SK-N-SH treated with all-trans-retinoic acid at 6 μM for 48 hours (cell line): ENCODE measurements around the gene ZDHHC17.

Experiments used
- ATAC-seq: fragments of 200-7000 bp; cut with Tn5 transposase; 3 replicates; pipeline ENCODE4 v1.9.1; 2020; ENCODE audit warnings: mild to moderate bottlenecking, moderate library complexity
- ARNTL ChIP-seq: fragments of 450-650 bp; formaldehyde crosslinking; IDR thresholded peaks from 2 replicates; pipeline ENCODE4 v1.5.0; 2020; ENCODE audit warnings: low read depth, mild to moderate bottlenecking, moderate library complexity, borderline replicate concordance
- CREB5 ChIP-seq: fragments of 250-450 bp; sonication (Bioruptor Pico); IDR thresholded peaks from 2 replicates; pipeline ENCODE4 v1.5.1; 2020; ENCODE audit warnings: low read depth, mild to moderate bottlenecking, moderate library complexity
- CSDC2 ChIP-seq: fragments of 250-450 bp; sonication (Bioruptor Pico); IDR thresholded peaks from 2 replicates; pipeline ENCODE4 v1.5.0; 2020; ENCODE audit warnings: mild to moderate bottlenecking, moderate library complexity
- CSRNP3 ChIP-seq: fragments of 250-450 bp; sonication (Bioruptor Pico); IDR thresholded peaks from 2 replicates; pipeline ENCODE4 v1.5.1; 2021; ENCODE audit warnings: mild to moderate bottlenecking, moderate library complexity
- ESRRG ChIP-seq: fragments of 250-450 bp; sonication (Bioruptor Pico); IDR thresholded peaks from 2 replicates; pipeline ENCODE4 v1.6.1; 2021; ENCODE audit warnings: mild to moderate bottlenecking
- GLIS3 ChIP-seq: fragments of 250-450 bp; sonication (Bioruptor Pico); IDR thresholded peaks from 2 replicates; pipeline ENCODE4 v1.5.0; 2020; ENCODE audit warnings: mild to moderate bottlenecking, moderate library complexity
- OSR1 ChIP-seq: fragments of 250-450 bp; sonication (Bioruptor Pico); IDR thresholded peaks from 2 replicates; pipeline ENCODE4 v1.8.0; 2022; ENCODE audit warnings: moderate library complexity, mild to moderate bottlenecking, inconsistent platforms
- PPARA ChIP-seq: fragments of 250-450 bp; sonication (Bioruptor Pico); IDR thresholded peaks from 2 replicates; pipeline ENCODE4 v1.5.0; 2020; ENCODE audit warnings: mild to moderate bottlenecking, borderline replicate concordance
- SNAI2 ChIP-seq: fragments of 250-450 bp; sonication (Bioruptor Pico); IDR thresholded peaks from 2 replicates; pipeline ENCODE4 v1.5.0; 2020; ENCODE audit warnings: mild to moderate bottlenecking, moderate library complexity
- TCF4 ChIP-seq: fragments of 250-450 bp; sonication (Bioruptor Pico); IDR thresholded peaks from 2 replicates; pipeline ENCODE4 v1.8.0; 2021; ENCODE audit warnings: mild to moderate bottlenecking, moderate library complexity, borderline replicate concordance
- TOX ChIP-seq: fragments of 250-450 bp; sonication (Bioruptor Pico); IDR thresholded peaks from 2 replicates; pipeline ENCODE4 v1.8.0; 2021; ENCODE audit warnings: mild to moderate bottlenecking, moderate library complexity, borderline replicate concordance
- TSHZ2 ChIP-seq: fragments of 250-450 bp; sonication (Bioruptor Pico); IDR thresholded peaks from 2 replicates; pipeline ENCODE4 v1.5.0; 2020; ENCODE audit warnings: mild to moderate bottlenecking, moderate library complexity
- ZC3H10 ChIP-seq: fragments of 250-450 bp; sonication (Bioruptor Pico); IDR thresholded peaks from 2 replicates; pipeline ENCODE4 v1.5.1; 2021; ENCODE audit warnings: mild to moderate bottlenecking, moderate library complexity
- ZFP3 ChIP-seq: fragments of 250-450 bp; sonication (Bioruptor Pico); IDR thresholded peaks from 2 replicates; pipeline ENCODE4 v1.5.0; 2020; ENCODE audit warnings: mild to moderate bottlenecking, moderate library complexity
- ZFP30 ChIP-seq: fragments of 450-650 bp; formaldehyde crosslinking; IDR thresholded peaks from 2 replicates; pipeline ENCODE4 v1.5.0; 2022; ENCODE audit warnings: mild to moderate bottlenecking, moderate library complexity
- ZNF565 ChIP-seq: fragments of 450-650 bp; formaldehyde crosslinking; conservative IDR thresholded peaks from 2 replicates; pipeline ENCODE4 v1.5.0; 2020; ENCODE audit warnings: low read depth, mild to moderate bottlenecking, moderate library complexity
- ZNF70 ChIP-seq: fragments of 450-650 bp; formaldehyde crosslinking; IDR thresholded peaks from 2 replicates; pipeline ENCODE4 v1.5.0; 2020; ENCODE audit warnings: mild to moderate bottlenecking, moderate library complexity
- ZNF8 ChIP-seq: fragments of 450-650 bp; formaldehyde crosslinking; IDR thresholded peaks from 2 replicates; pipeline ENCODE4 v1.5.0; 2020; ENCODE audit warnings: mild to moderate bottlenecking, moderate library complexity

The ZDHHC17 gene

GRCh38 chr12:76804435-76804976, 40.6 kb downstream of the ZDHHC17 start:
- no peak for ATAC-seq
- no peak for TF ChIP-seq ZNF565 (CRISPR knock-in tag)
- TF ChIP-seq TOX (CRISPR knock-in tag): no peak
- TF ChIP-seq ZFP3 (CRISPR knock-in tag): no peak
- TF ChIP-seq ARNTL (CRISPR knock-in tag): no peak
- no peak for TF ChIP-seq ESRRG (CRISPR knock-in tag)
- TF ChIP-seq TCF4 (CRISPR knock-in tag): no peak
- no peak for TF ChIP-seq CREB5
- no peak for TF ChIP-seq CSDC2 (CRISPR knock-in tag)
- no peak for TF ChIP-seq SNAI2
- TF ChIP-seq PPARA (CRISPR knock-in tag): no peak

DNA sequence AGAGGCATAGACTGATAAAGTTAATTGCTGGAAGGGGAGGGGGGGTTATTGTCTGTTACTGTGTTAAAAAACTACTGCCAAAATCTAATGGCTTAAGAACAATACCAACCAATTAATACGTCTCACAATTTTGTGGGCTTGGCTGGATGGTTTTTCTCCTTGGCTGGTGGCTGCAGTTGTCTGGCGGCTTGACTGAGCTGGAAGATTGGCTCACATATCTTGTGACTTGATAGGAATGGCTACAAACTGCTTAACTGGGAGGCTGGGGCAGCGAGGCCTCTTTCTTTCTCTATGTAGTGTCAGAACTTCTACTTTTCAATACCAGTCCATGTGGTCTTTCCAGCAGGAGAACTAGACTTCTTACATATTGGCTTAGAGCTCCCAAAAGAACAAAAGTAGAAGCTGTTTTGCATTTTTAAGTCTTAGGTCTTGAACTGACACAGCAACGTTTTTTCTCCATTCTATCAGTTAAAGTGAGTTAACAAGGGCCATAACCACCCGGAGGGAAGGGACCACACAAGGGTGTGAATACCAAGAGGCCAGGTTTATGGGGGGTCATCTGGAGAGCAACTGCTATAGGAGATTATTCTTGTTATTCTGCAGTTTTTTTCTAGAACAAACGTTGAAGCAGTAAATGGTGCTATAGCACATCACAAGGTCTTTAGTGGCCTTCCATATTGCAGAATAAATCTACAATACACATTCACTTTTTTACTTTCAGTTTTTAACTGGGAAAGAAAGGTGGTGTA, 46.9 kb downstream of the ZDHHC17 start:
- ATAC-seq: no peak
- no peak for TF ChIP-seq GLIS3 (CRISPR knock-in tag)
- no peak for TF ChIP-seq TSHZ2
- no peak for TF ChIP-seq TCF4 (CRISPR knock-in tag)
- TF ChIP-seq, all 23 proteins: peak for 0

DNA sequence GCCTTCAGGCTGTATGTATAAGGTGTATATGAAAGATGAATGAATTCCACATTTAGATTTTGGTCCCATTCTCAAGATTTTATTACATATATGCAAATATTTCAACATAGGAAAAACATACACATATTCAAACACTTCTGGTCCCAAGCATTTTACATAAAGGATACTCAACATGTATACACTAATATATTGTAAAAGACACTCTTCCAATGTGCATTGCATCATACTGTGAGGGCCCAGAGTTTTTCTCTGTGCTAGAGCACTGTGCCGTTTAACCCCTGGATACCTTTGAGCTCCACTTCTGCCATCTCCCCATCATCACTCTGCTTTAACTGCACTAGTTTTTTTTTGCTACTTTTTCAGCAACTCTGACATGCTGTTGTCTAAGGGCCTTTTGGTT, 48.1 kb downstream of the ZDHHC17 start:
- ATAC-seq: no peak
- no peak for TF ChIP-seq ZNF8
- TF ChIP-seq CREB5: no peak
- TF ChIP-seq ZC3H10 (CRISPR knock-in tag): no peak

DNA sequence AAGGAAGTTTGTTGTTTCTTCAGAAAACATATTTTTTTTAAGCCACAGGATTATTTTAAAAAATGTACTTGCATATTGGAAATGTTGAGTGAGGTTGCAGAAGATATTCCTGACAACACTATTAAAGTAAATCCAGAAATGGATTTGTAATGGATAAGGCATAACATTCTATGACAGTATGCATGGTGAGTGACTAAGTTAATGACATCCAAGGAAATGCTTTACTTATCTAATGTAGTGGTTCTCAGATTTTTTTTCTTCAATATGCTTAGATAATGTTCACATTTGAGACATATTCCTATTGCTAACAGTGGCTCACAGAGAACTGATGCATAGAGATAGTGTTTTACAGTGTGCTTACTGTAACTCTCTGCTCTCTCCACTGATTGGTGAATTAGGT, 49.4 kb downstream of the ZDHHC17 start:
- no peak for ATAC-seq
- TF ChIP-seq ESRRG (CRISPR knock-in tag) (no peak), ZC3H10 (CRISPR knock-in tag) (no peak), TCF4 (CRISPR knock-in tag) (no peak), TSHZ2 (no peak), ZFP3 (CRISPR knock-in tag) (no peak), CREB5 (no peak), OSR1 (CRISPR knock-in tag) (no peak), CSRNP3 (CRISPR knock-in tag) (no peak), SNAI2 (no peak), CSDC2 (CRISPR knock-in tag) (no peak), ZNF70 (no peak), ZFP30 (no peak), GLIS3 (CRISPR knock-in tag) (no peak), ZNF8 (no peak), ARNTL (CRISPR knock-in tag) (no peak)
